Measurements from ENCODE around the gene UNK.
"Not testable (repeated sequence)": the region's sequence is repeated elsewhere in the genome, so short reads cannot be mapped to it uniquely, and the experiment has no call there.

The UNK gene

GRCh38 chr17:75807861-75808260, 23.3 kb downstream of the UNK start:
- no peak for DNase-seq

- no peak for DNase-seq
Observed at GRCh38 chr17:75808549-75808904, 23.9 kb downstream of the UNK start.

GRCh38 chr17:75808905-75809621, 24.5 kb downstream of the UNK start:
- no peak for DNase-seq

- DNase-seq = no peak
Observed at GRCh38 chr17:75809631-75810111, 25.1 kb downstream of the UNK start.

- no peak for DNase-seq
Observed at GRCh38 chr17:75810216-75810615, 25.6 kb downstream of the UNK start.

DNA sequence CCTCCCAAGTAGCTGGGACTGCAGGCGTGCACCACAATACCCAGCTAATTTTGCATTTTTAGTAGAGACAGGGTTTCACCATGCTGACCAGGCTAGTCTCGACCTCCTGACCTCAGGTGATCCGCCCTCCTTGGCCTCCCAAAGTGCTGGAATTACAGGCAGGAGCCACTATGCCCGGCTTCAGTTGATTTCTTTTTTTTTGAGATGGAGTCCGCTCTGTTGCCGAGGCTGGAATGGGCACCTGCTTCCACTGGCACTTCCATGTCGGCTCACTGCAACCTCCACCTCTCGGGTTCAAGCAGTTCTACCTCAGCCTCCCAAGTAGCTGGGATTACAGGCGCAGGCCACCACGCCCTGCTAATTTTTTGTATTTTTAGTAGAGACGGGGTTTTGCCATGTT, 26.1 kb downstream of the UNK start:
- not testable (repeated sequence) for DNase-seq

- no peak for DNase-seq
Observed at GRCh38 chr17:75811174-75811573, 26.6 kb downstream of the UNK start.

- DNase-seq = no peak
Observed at GRCh38 chr17:75812096-75813013, 27.7 kb downstream of the UNK start.

- no peak for DNase-seq
Observed at GRCh38 chr17:75813081-75814020, 28.7 kb downstream of the UNK start.

DNA sequence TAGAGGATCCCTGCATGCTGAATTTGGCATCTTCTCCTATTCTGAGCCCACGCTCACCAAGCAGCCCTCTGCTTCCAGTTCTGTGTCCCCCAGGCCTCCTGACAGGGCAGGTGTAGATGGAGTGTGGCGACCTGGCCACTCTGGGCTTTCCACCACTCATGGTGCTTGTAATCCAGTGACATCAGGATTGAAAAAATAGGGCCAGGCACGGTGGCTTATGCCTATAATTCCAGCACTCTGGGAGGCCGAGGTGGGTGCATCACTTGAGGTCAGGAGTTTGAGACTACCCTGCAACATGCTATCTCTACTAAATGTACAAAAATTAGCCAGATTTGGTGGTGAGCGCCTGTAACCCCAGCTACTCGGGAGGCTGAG, 29.4 kb downstream of the UNK start:
- no peak for DNase-seq

- DNase-seq = no peak
Observed at GRCh38 chr17:75814900-75815373, 30.3 kb downstream of the UNK start.

DNA sequence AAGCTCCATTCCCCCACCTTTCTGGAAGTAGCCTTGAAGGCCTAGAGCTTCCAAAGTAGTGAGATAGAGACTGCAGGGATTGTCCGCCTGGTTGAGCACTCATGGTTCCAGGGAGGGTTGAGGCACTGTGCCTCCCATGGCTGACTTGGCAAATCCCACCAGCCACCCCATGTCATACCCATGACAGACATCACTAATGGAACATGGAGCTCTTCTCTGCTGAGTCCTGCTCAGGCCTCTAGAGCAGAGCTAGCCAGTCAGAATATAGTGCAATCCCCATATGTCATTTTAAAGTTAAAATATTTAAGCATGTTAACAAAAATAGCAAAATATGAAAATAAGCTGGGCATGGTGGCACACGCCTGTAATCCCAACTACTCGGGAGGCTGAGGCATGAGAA, 30.8 kb downstream of the UNK start:
- no peak for DNase-seq

DNA sequence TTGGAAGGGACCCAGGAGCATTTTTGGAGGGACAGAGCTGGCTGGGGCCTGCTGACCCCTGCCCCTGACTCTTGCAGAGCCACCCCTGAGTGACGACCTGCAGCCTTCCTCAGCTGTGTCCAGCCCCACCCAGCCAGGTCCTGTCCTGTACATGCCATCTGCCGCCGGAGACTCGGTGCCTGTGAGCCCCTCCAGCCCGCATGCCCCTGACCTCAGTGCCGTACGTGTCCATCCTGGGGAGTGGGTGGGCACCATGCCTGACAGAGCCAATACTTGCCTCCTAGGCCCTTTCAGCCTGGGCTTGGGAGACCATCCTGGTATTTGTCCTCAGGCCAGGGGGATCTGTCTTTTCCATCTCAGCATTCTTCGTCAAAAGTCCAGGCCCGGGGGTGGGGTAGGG, 32.1 kb downstream of the UNK start:
- DNase-seq = no peak

- no peak for DNase-seq
Observed at GRCh38 chr17:75817571-75817970, 33.0 kb downstream of the UNK start.

DNA sequence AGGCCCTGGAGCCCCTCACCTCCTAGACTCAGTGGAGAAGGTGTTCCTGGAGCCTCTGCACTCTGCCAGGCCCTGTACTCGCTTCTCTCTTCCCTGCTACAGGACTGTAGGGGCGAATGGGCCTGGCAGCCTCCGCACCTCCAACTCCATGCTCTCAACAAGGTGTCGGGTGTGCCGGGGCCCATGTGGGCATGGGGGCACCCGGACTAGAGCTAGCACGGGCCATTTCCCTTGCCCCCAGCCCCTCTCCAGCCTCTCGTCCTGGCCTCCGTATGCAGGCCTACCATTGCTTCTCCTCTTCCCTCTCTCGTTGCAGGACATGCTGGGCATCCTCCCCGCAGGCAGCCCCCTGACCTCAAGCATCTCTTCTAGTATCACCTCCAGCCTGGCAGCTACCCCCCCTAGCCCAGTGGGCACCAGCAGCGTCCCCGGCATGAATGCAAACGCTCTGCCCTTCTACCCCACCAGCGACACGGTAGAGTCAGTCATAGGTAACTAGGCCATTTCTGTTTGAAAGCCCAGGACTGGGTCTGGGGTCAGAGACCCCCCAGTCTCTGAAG, 33.8 kb downstream of the UNK start:
- DNase-seq = no peak

DNA sequence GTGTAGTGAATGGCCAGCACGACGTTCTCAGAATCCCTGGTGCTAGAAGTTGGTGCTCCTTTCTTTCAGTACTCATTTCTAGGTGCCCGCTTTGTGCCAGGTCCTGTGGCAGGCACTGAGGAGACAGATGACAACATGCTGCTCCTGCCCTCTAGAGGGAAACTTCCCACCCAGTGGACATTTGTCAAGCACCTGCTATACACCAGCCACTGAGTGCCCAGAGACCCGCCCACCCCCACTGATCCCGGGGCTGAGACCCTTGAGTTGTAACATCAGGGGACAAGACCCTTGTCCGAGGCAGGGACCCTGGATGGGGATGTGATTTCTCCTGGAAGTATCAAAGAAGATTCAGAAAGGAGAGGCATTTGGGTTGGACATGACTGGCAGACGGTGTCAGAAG, 34.5 kb downstream of the UNK start:
- no peak for DNase-seq

- no peak for DNase-seq
Observed at GRCh38 chr17:75819678-75820077, 35.1 kb downstream of the UNK start.

GRCh38 chr17:75820094-75821080, 35.8 kb downstream of the UNK start:
- DNase-seq = no peak

DNA sequence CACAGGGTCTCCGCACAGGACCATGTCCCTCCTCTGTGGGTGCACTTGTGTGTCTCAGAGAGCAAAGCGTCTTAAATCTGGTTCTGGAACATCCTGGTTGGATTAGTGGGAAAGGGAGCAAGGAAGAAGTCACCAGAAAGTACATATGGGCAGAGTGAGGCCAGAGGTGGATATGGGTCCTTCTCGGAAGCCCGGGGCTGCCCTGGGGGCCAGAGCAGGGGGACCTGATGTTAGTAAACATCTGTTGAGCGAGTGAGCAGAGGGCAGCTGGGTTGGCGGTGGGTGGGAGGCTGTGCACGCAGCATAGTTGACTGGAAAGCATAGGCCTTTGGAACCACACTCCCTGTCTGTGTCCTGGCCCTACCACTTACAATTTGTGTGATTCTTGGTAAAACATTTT, 36.9 kb downstream of the UNK start:
- no peak for DNase-seq

DNA sequence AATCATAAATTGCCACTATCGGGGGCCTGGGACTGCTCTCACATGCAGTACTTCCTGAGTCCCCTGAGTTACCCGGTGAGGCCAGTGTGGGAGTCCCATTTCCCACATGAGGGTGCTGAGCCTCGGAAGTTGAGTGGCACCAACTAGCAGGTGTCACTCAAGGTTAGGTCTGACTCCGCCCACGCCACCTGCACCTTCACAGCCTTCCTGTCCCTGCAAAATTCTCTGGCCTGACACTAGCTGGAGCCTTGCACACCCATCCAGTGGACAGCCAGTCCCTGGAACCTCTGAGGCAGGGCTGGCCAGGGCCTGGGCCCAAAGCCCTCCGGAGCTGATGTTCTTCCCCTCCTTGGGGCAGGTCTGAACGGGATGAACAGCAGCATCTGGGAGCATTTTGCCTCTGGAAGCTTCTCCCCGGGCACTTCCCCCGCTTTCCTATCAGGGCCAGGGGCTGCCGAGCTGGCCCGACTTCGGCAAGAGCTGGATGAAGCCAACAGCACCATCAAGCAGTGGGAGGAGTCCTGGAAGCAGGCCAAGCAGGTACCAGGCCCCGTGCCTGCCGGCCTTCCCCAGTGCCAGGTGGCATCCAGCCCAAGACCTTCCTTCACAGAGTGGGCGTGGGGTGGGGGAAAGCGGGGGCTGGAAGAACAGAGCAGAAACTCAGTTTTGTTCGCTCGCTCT, 37.7 kb downstream of the UNK start:
- peak; percentile 46 for DNase-seq

DNA sequence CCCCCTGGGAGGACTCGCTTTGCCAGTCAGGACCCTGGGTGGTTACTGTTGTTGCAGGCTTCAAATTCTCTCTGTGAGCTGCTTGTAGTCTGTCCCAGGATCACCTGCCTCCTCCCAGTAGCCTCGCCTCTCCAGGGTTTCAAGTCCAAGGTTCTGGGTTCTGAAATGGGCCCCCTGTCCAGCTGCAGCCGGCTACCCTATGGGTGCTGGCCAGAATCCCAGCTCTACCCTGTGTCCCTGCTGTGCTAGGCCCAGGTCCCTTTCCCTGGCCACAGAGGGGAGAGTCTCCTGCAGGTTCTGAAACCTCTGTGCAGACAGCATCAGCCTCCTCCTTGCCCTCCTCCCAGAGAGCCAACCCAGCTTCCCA, 38.2 kb downstream of the UNK start:
- no peak for DNase-seq

Data from CD4-positive, alpha-beta T cell treated with Interleukin-10 for 1 hour (primary cell).